ENCODE results near the gene SATB2. TPM values are rescaled to one million over a fixed set of nuclear protein-coding genes. Genes with fewer than 3 reads are reported as not detected.

The SATB2 gene
- total RNA-seq, 1 donor from 2014 or later, result 1.3 TPM

DNA sequence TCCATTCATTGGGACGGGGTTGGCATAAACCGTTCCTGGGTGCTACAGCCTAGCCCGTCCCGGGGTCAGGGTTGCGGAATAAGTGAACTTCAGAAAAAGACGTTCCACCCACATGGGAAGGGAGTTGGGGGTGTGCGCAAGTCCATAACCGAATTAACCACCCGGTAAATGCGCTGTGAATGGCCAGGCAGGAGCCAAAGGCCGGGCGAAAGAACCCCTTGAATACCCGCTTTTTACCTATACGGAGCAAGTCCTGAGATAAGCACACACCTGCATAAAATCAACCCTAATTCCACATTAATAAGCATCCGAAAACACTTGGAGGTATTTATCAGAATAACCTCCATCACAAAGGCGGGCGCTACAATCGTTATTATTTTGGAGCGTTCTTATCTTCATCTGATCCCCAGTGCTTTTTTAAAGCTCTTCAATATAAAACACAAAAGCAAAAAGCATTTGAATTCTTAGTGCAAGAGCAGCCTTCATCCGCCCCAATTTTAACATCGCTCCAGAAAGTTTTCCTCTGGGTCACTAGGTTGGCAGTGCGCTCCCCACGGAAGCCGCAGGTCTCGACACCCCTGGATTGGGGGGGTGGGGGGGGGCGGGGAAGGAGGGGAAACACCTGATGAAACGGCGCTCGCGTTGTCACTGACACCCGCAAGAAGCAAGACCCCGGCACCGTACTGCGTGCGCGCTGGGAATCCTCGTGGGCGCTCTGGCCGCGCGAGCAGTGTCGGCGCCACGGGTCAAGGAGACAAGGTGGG is 1.2 kb downstream of the SATB2 start:
- intact Hi-C loops (cut with micrococcal nuclease), result no loop called here
- DNase-seq (no peak), ATAC-seq (no peak)

GRCh38 chr2:199455545-199456382 is 2.0 kb downstream of the SATB2 start:
- no peak for ATAC-seq
- intact Hi-C loops (cut with micrococcal nuclease), result no loop called here
- no peak for DNase-seq

GRCh38 chr2:199455210-199455544 is 2.6 kb downstream of the SATB2 start:
- no peak for ATAC-seq
- intact Hi-C loops (cut with micrococcal nuclease), result no loop called here
- no peak for DNase-seq

- ATAC-seq (no peak), DNase-seq (no peak)
- intact Hi-C loops (cut with micrococcal nuclease), result no loop called here
Measured at GRCh38 chr2:199452991-199453379, 4.8 kb downstream of the SATB2 start.

GRCh38 chr2:199452260-199452990 is 5.3 kb downstream of the SATB2 start:
- intact Hi-C loops (cut with micrococcal nuclease), result no loop called here
- DNase-seq, result no peak
- no peak for ATAC-seq

DNA sequence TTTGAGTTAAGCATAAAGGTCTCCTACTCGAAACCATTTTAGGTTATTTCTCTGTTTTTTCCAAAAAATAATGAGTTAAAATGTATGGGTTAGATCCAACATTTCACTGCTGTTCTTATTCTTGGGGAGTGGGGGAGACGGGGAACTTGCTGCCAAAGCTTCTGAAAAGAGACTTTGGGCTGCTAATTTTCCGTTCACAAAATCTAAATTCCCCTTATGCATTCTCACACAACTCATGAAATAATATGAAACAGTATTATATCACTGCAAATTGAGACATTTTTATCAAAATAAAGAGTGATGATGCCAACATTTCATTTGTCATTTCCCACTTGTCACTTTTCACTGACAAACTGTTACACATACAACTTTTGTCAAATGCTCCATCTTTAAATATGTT is 7.8 kb downstream of the SATB2 start:
- intact Hi-C loops (cut with micrococcal nuclease), result no loop called here
- ATAC-seq (no peak), DNase-seq (no peak)

- intact Hi-C loops (cut with micrococcal nuclease), result no loop called here
- ATAC-seq (no peak), DNase-seq (no peak)
Measured at GRCh38 chr2:199449455-199449854, 8.3 kb downstream of the SATB2 start.

- intact Hi-C loops (cut with micrococcal nuclease), result no loop called here
- ATAC-seq (no peak), DNase-seq (no peak)
Measured at GRCh38 chr2:199446996-199447576, 10.7 kb downstream of the SATB2 start.

DNA sequence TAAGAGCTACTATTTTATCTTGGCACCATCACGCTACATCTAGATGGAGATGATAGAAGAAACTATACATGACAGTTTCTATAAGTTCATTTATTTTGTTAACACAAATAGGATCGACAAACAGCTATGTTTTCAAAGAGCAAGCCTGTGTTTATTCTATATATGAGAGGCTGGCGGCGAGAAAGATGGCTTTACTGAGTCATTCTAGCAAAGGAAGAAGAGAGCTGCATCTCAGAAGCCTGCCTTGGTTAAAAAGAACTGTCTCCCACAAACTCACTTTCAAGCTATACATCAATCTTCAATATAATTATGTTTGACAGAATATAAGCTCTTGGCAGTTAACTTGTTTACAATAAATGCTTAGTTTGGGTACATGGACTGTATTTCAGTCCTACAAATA is 13.0 kb downstream of the SATB2 start:
- intact Hi-C loops (cut with micrococcal nuclease), result no loop called here
- DNase-seq, result no peak
- ATAC-seq, result no peak

DNA sequence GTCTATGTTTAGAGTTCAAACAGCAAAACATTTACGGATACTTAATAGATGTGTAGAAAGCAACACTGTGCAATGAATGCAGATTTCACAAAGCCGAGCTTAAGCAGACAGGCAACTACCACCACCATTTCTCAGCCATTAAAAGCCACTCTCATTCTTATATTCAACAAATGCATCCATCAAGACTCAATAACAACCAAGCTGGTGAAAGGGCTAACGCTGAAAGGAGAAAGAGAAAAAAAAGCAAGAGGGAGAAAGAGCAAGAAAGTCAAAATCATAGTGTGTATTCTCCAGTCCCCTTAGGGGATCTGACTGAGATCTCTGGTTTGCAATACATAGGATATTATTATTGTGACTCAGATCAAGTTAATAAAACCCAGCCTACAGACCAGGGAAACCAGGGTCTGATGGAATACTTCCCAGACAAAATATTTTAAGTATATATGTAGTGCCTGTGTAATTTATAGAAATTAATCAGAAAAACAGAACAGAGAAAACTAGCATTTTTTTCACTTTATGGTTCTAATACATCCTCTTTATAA is 14.1 kb downstream of the SATB2 start:
- no peak for ATAC-seq
- no peak for DNase-seq
- intact Hi-C loops (cut with micrococcal nuclease), result no loop called here

- intact Hi-C loops (cut with micrococcal nuclease), result no loop called here
- ATAC-seq (no peak), DNase-seq (no peak)
Measured at GRCh38 chr2:199442173-199442572, 15.6 kb downstream of the SATB2 start.

- ATAC-seq (no peak), DNase-seq (no peak)
- intact Hi-C loops (cut with micrococcal nuclease), result no loop called here
Measured at GRCh38 chr2:199441759-199442158, 16.0 kb downstream of the SATB2 start.

DNA sequence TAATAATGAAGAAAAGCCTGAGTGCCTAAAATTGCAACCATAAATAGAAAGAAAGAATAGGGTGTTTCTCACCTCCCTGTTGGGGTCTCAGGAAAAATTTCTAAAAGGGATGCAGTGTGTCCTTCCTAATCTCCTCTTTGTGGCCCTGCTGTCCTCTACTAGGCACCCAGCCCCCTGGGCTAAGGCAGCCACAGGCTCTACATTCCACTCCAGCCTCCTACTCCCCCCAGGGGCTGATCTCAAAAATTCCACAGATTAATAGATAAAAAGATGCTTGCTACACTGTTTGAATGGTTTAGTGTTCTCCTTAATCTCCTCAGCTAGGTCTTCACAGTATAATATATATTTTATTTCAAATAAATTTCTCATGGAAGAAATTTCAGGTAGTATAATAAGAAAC is 17.6 kb downstream of the SATB2 start:
- DNase-seq (no peak), ATAC-seq (no peak)
- intact Hi-C loops (cut with micrococcal nuclease), result no loop called here

GRCh38 chr2:199439542-199439941 is 18.2 kb downstream of the SATB2 start:
- intact Hi-C loops (cut with micrococcal nuclease), result no loop called here
- ATAC-seq, result no peak
- no peak for DNase-seq

DNA sequence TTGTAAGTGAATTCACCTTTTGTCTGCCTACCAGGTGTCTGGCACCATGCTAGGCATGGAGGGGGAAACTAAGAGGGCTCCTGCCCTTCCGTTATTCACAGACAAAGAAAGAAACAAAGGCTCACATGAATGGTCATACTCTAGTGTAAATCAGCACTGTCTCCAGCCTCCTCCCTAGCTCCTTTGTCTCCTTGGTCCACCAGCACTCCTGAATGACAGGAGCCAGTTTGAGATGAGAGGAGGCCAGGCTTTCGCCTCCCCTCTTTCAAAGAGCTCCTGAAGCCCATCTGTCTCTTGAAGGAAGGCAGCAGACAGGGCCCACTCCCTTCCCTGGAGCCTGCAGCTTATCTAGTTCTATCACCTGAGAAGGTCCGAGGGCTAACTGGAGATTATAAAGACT is 18.7 kb downstream of the SATB2 start:
- DNase-seq, result no peak
- intact Hi-C loops (cut with micrococcal nuclease), result no loop called here
- no peak for ATAC-seq

- intact Hi-C loops (cut with micrococcal nuclease), result no loop called here
- DNase-seq (no peak), ATAC-seq (no peak)
Measured at GRCh38 chr2:199434555-199434954, 23.2 kb downstream of the SATB2 start.

DNA sequence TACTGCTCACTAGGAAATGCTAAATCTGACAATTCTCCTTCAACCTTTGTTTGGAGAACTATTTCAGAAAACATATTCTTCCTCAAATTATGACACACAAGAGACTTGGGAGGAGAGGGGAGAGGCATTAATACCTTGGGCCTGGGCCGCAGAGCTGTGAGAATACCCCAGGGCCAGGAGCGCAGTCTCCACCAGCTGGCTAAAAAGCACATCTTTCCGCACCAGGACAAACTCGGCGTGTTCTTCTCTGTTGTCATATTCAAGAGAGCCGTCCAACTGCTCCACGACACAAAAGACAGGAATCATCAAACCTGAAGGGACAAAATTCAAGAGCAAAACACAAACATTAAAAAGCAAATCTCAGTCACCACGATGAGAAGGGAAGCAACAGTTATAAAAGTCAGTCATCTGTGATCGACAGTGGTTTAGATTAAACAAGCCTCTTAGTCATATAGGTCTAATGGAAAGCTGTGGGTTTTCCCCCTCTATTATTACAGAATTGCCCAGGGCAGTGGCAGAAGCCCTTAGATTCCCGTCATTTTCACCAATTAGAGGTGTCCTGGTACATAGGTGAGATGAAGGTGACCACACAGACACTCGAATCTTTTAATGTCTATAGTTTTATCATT is 24.4 kb downstream of the SATB2 start:
- intact Hi-C loops (cut with micrococcal nuclease), result no loop called here

GRCh38 chr2:199431746-199432213 is 26.0 kb downstream of the SATB2 start:
- DNase-seq, result no peak

More for the DNA sequence above, 24.4 kb downstream of the SATB2 start:
- ATAC-seq (no peak), DNase-seq (no peak)

DNA sequence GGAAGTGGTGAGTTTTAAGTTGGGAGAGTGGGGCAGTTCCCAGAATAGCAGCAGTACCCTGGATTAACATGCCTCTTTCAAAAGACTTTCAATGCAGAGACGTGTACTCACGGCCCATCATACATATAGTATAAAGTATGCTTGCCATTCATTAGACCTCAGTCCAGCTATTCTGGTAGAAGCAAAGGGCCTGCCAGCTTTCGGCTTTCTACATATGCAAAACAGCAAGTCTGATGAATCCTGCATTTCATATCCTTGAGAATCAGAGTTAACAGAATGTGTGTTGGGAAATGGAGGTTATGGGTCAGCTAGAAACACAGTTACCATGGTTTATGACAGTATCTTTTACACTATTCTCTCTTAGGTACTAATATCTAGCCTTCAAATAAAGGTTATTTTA is 27.5 kb downstream of the SATB2 start:
- no peak for ATAC-seq
- intact Hi-C loops (cut with micrococcal nuclease), result no loop called here
- DNase-seq, result no peak

More at GRCh38 chr2:199431746-199432213, 26.0 kb downstream of the SATB2 start:
- ATAC-seq, result no peak
- intact Hi-C loops (cut with micrococcal nuclease), result no loop called here

Data from left ventricle myocardium superior (tissue), 1 donor.